ENCODE data around the gene CAMK1G. TPM values are rescaled to one million over a fixed set of nuclear protein-coding genes. Genes with fewer than 3 reads are reported as not detected.

The CAMK1G gene
- total RNA-seq, 1 donor from 2014 or later: 2.4 TPM

DNA sequence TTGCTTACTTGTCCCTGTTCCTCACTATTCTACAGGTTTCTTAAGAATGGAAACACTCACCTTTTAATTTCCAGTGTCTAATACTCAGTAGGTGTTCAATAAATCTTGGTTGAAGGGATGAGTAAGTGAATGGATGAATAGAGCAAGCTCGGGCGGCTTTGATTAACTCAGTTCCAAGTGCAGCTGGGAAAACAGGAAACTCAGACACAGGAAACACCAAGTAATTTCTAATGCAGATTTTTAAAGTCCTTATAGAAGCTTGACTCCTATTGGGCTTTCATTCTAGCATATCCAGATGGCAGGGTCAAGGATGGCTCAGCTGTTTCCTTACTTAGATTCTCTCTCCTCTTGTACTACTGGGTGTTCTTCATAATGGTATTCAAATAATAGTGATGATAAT lies 14.0 kb downstream of the CAMK1G start:
- TF ChIP-seq, protein P1, sequence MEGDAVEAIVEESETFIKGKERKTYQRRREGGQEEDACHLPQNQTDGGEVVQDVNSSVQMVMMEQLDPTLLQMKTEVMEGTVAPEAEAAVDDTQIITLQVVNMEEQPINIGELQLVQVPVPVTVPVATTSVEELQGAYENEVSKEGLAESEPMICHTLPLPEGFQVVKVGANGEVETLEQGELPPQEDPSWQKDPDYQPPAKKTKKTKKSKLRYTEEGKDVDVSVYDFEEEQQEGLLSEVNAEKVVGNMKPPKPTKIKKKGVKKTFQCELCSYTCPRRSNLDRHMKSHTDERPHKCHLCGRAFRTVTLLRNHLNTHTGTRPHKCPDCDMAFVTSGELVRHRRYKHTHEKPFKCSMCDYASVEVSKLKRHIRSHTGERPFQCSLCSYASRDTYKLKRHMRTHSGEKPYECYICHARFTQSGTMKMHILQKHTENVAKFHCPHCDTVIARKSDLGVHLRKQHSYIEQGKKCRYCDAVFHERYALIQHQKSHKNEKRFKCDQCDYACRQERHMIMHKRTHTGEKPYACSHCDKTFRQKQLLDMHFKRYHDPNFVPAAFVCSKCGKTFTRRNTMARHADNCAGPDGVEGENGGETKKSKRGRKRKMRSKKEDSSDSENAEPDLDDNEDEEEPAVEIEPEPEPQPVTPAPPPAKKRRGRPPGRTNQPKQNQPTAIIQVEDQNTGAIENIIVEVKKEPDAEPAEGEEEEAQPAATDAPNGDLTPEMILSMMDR (IDR thresholded peaks at IDR 0.05; ENCODE audit: unreplicated experiment): no peak
- Mint-ChIP-seq H3K36me3 (ENCODE audit: insufficient read depth) (no peaks in the 10 kb centered on the region), H3K4me1 (ENCODE audit: low read depth) (peaks cover 2% of the 10 kb centered on the region), H3K27me3 (peaks cover 2% of the 10 kb centered on the region), H3K4me3 (ENCODE audit: low read depth) (no peak overlapping the region), H3K9me3 (ENCODE audit: low read depth) (no peaks in the 10 kb centered on the region), H3K27ac (no peak overlapping the region)
- DNase-seq (ENCODE audit: low spot score, unreplicated experiment): no peak

DNA sequence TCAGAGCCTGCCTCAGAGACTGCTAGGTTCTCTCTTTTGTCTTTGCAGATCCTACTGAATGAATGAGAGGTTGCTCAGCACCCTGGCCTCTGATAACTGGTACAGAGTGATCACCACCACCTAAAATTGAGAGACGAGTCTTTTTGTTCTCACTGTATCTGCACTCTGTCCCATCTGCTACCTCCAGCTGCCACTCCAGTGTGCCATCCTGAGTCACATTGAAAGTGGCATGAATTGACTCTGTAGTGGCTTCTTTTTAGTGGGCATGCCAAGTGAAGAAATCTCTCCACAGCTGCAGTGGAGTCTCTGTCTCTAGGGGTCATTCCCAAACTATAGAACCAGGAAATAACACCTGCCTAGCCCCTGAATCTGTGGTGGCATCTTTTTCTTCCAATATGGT lies 14.7 kb downstream of the CAMK1G start:
- Mint-ChIP-seq H3K27me3 (no peaks in the 10 kb centered on the region), H3K9me3 (ENCODE audit: low read depth) (no peaks in the 10 kb centered on the region), H3K27ac (no peak overlapping the region), H3K36me3 (ENCODE audit: insufficient read depth) (no peaks in the 10 kb centered on the region), H3K4me1 (ENCODE audit: low read depth) (peaks cover 2% of the 10 kb centered on the region), H3K4me3 (ENCODE audit: low read depth) (no peak overlapping the region)
- no peak for DNase-seq (ENCODE audit: low spot score, unreplicated experiment)
- TF ChIP-seq, protein P1 (IDR thresholded peaks at IDR 0.05; ENCODE audit: unreplicated experiment): no peak

DNA sequence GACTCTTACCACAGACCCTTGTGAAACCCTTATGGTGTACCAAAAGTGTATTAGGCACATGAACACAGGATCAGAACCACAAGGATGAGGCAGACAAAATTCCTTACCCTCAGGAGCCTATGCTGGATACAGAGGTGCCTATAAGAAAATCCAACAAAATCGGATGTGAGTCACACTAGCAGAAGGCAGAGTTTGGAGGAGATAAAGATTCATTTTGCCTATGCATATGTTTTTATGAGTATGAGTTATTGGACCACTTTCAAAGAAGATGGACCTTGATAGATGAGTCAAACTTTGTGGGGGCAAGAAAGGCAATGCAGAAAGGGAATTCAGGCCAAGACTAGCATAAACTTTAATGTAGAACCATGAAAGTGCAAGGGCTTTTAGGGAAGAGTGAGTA lies 17.0 kb downstream of the CAMK1G start:
- H3K27ac Mint-ChIP-seq: no peak overlapping the region
- H3K4me3 Mint-ChIP-seq (ENCODE audit: low read depth): no peak overlapping the region

DNA sequence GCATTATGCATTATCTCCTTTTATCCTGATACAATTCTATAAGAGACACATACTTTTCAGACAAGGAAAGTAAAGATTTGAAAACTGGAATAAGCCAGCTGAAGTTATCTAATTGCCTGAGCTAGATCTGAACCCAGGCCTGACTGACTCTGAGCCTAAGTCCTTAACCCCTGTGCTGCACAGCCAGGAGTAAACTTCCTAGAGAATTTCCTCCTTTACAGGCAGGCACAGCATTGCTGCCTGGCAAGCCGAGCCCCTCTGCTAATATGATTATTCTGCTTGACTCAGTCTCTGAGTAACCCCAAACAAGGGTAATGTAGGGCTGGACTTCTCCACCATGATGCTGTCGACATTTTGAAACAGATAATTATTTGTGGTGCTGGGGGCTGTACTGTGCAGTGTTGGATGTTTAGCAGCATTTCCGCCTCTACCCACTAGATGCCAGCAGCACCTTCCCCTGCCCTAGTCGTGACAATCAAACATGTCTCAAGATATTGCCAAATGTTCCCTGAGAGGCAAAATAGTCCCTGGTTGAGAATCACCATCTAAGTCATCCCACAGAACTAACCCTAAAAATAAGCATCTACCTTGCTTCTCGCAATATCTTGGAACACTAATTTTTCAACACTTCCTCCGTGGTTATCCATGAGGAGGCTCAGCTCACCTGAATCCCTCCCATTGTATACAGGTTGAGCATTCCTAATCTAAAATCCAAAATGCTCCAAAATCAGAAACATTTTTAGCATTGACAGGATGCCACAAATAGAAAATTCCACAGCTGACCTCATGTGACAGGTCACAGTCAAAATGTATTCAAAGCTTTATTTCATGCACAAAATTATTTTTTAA lies 18.5 kb downstream of the CAMK1G start:
- H3K27me3 Mint-ChIP-seq: no peaks in the 10 kb centered on the region
- no peak overlapping the region for H3K4me3 Mint-ChIP-seq (ENCODE audit: low read depth)
- TF ChIP-seq, protein P1 (IDR thresholded peaks at IDR 0.05; ENCODE audit: unreplicated experiment): peak; percentile 66
- peaks cover 2% of the 10 kb centered on the region for H3K4me1 Mint-ChIP-seq (ENCODE audit: low read depth)
- H3K9me3 Mint-ChIP-seq (ENCODE audit: low read depth): no peaks in the 10 kb centered on the region
- no peaks in the 10 kb centered on the region for H3K36me3 Mint-ChIP-seq (ENCODE audit: insufficient read depth)
- H3K27ac Mint-ChIP-seq: no peak overlapping the region
- DNase-seq (ENCODE audit: low spot score, unreplicated experiment): no peak

More for the DNA sequence above, 17.0 kb downstream of the CAMK1G start:
- Mint-ChIP-seq H3K9me3 (ENCODE audit: low read depth) (no peaks in the 10 kb centered on the region), H3K4me1 (ENCODE audit: low read depth) (peaks cover 2% of the 10 kb centered on the region), H3K27me3 (no peaks in the 10 kb centered on the region), H3K36me3 (ENCODE audit: insufficient read depth) (no peaks in the 10 kb centered on the region)
- TF ChIP-seq, protein P1 (IDR thresholded peaks at IDR 0.05; ENCODE audit: unreplicated experiment): no peak
- DNase-seq (ENCODE audit: low spot score, unreplicated experiment): no peak

DNA sequence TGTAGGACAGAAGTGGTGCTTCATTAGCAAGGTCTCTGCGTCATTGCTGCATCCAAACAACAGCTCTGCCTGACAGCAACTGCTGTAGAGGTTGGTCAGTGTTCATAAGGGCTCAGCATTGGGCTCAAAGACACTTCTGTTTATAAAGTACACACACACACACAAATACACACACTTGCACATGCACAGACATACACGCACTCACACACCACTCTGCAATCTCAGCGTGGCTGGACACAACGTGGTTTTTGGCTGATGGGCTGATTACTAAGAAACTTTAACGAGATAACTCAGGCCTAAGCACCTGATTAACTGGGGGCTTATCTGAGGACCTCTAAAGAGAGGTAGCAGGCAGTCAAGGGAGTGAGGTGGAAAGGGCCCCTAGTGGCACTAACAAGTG lies 20.4 kb downstream of the CAMK1G start:
- H3K4me3 Mint-ChIP-seq (ENCODE audit: low read depth): no peak overlapping the region
- TF ChIP-seq, protein P1 (IDR thresholded peaks at IDR 0.05; ENCODE audit: unreplicated experiment): no peak
- no peak for DNase-seq (ENCODE audit: low spot score, unreplicated experiment)
- H3K36me3 Mint-ChIP-seq (ENCODE audit: insufficient read depth): no peaks in the 10 kb centered on the region
- no peaks in the 10 kb centered on the region for H3K9me3 Mint-ChIP-seq (ENCODE audit: low read depth)
- peaks cover 2% of the 10 kb centered on the region for H3K4me1 Mint-ChIP-seq (ENCODE audit: low read depth)
- H3K27me3 Mint-ChIP-seq: no peaks in the 10 kb centered on the region
- no peak overlapping the region for H3K27ac Mint-ChIP-seq
